HCT116 (cell line): ENCODE results near the gene KRT82. TPM values are rescaled to one million over a fixed set of nuclear protein-coding genes. Genes with fewer than 3 reads are reported as not detected.

Source experiments
- ATAC-seq: fragments of 200-7000 bp; cut with Tn5 transposase; 2 replicates; pipeline ENCODE4 v1.9.1; 2020; ENCODE audit warnings: mild to moderate bottlenecking, moderate library complexity
- BruUV-seq: library from RNA; stranded (reverse); fragments of 400-500 nt; replicated peaks from 2 replicates; lab custom pipeline; 2021; lab: Mats Ljungman, UMichigan
- CTCF ChIA-PET: fragments of 300-600 bp; sonication (Branson Sonifier 250); formaldehyde crosslinking; loops from one replicate; lab custom pipeline; 2021; ENCODE audit warnings: antibody characterized with exemption; lab: Charles Lee
- POLR2A ChIA-PET: fragments of 300-600, 350-600 bp; sonication (Branson Sonifier 250); formaldehyde crosslinking; loops from one replicate; lab custom pipeline; 2021; ENCODE audit warnings: antibody characterized with exemption; lab: Charles Lee
- RAD21 ChIA-PET, 2 experiments: fragments of 300-600 bp; sonication (Branson Sonifier 250); formaldehyde crosslinking; loops; one replicate each; lab custom pipeline; 2023; ENCODE audit warnings: low total read pairs in 2 of 2; ENCODE audit not compliant: uncharacterized antibody in 2 of 2, unreplicated experiment in 2 of 2, low non-redundant PET in 1 of 2; lab: Charles Lee
- DNase-seq: peaks from one replicate; pipeline ENCODE4 v3.0.0-alpha.2; 2010; ENCODE audit warnings: low read depth, low spot score
- H2AFZ ChIP-seq: fragments of 200-600 bp; shearing (Covaris generic), sonication (generic); 2 replicates; pipeline ENCODE4 v1.6.1; 2017; ENCODE audit warnings: low read depth, mixed run types, mixed read lengths, antibody characterized with exemption, low read length; ENCODE audit not compliant: poor library complexity, severe bottlenecking
- H3K27ac ChIP-seq: 2 replicates; pipeline ENCODE4 v1.5.1; 2012; ENCODE audit warnings: low read depth, low read length
- H3K27me3 ChIP-seq: fragments of 200-600 bp; sonication (generic); 2 replicates; pipeline ENCODE4 v1.6.1; 2016; ENCODE audit warnings: mixed run types, low read length, mixed read lengths; ENCODE audit not compliant: insufficient read depth
- H3K36me3 ChIP-seq, 2 experiments: fragments of 200-500 bp in 1 of 2; fragments of 200-600 bp in 1 of 2; sonication (Bioruptor generic) in 1 of 2; sonication (generic) in 1 of 2; 2 replicates each; pipeline versions ENCODE4 v1.5.1 to v1.6.1; 2014 to 2016; ENCODE audit warnings: low read length in 2 of 2, inconsistent platforms in 1 of 2, mixed read lengths in 1 of 2, mixed run types in 1 of 2; ENCODE audit not compliant: insufficient read depth in 2 of 2, control insufficient read depth in 1 of 2
- H3K4me1 ChIP-seq, 2 experiments: fragments of 200-600 bp in 1 of 2; sonication (generic) in 1 of 2; 2 replicates each; pipeline versions ENCODE4 v1.5.1 to v1.6.1; 2012 to 2017; ENCODE audit warnings: low read length in 2 of 2, inconsistent platforms in 1 of 2, mild to moderate bottlenecking in 1 of 2, mixed read lengths in 1 of 2, mixed run types in 1 of 2, moderate library complexity in 1 of 2; ENCODE audit not compliant: insufficient read depth in 2 of 2, control insufficient read depth in 1 of 2
- H3K4me2 ChIP-seq: fragments of 200-600 bp; sonication (generic); 2 replicates; pipeline ENCODE4 v1.6.1; 2017; ENCODE audit warnings: mixed run types, low read length, mixed read lengths
- H3K4me3 ChIP-seq, 2 experiments: fragments of 200-600 bp in 1 of 2; sonication (generic) in 1 of 2; replicated peaks in 1 of 2; 2 replicates each; pipeline ENCODE4 v1.5.1; 2011 to 2016; ENCODE audit warnings: low read length in 2 of 2, control low read depth in 1 of 2, low read depth in 1 of 2, mild to moderate bottlenecking in 1 of 2, mixed read lengths in 1 of 2, mixed run types in 1 of 2
- H3K79me2 ChIP-seq: fragments of 200-600 bp; sonication (generic); 2 replicates; pipeline ENCODE4 v1.6.1; 2017; ENCODE audit warnings: mild to moderate bottlenecking, mixed run types, low read length, moderate library complexity, mixed read lengths; ENCODE audit not compliant: insufficient read depth
- H3K9ac ChIP-seq: fragments of 200-600 bp; sonication (generic); 2 replicates; pipeline ENCODE4 v1.6.1; 2016; ENCODE audit warnings: low read length, mixed read lengths
- H3K9me2 ChIP-seq: fragments of 200-600 bp; sonication (generic), shearing (Covaris generic); 2 replicates; pipeline ENCODE4 v1.6.1; 2017; ENCODE audit warnings: mixed run types, mild to moderate bottlenecking, moderate library complexity; ENCODE audit not compliant: insufficient read depth
- H3K9me3 ChIP-seq, 2 experiments: fragments of 200-500 bp in 1 of 2; fragments of 200-600 bp in 1 of 2; sonication (Bioruptor generic) in 1 of 2; sonication (generic) in 1 of 2; 2 replicates each; pipeline ENCODE4 v1.6.1; 2014 to 2017; ENCODE audit warnings: low read length in 2 of 2, mixed read lengths in 2 of 2, inconsistent platforms in 1 of 2, low read depth in 1 of 2, mild to moderate bottlenecking in 1 of 2, mixed run types in 1 of 2, moderate library complexity in 1 of 2; ENCODE audit not compliant: control insufficient read depth in 1 of 2, insufficient read depth in 1 of 2
- H4K20me1 ChIP-seq: fragments of 200-600 bp; sonication (generic), shearing (Covaris generic); 2 replicates; pipeline ENCODE4 v1.6.1; 2017; ENCODE audit warnings: mixed run types, mild to moderate bottlenecking, moderate library complexity; ENCODE audit not compliant: insufficient read depth
- EZH2phosphoT487 ChIP-seq: fragments of 200-600 bp; IDR thresholded peaks from 2 replicates; pipeline ENCODE4 v1.6.1; 2018; ENCODE audit warnings: antibody characterized with exemption, borderline replicate concordance
- FOSL1 ChIP-seq: IDR thresholded peaks from 2 replicates; pipeline ENCODE4 v1.6.1; 2012; ENCODE audit warnings: low read depth
- POLR2AphosphoS5 ChIP-seq: IDR thresholded peaks from 2 replicates; pipeline ENCODE4 v1.6.1; 2011; ENCODE audit warnings: mild to moderate bottlenecking, low read depth, low read length, moderate library complexity
- SRF ChIP-seq: IDR thresholded peaks from 2 replicates; pipeline ENCODE4 v1.6.1; 2012; ENCODE audit warnings: low read depth
- TCF7L2 ChIP-seq: IDR thresholded peaks from 2 replicates; pipeline ENCODE4 v1.7.0; 2011; ENCODE audit warnings: borderline replicate concordance, inconsistent platforms; ENCODE audit not compliant: insufficient read depth, insufficient read length; ENCODE audit errors: extremely low read depth
- YY1 ChIP-seq: IDR thresholded peaks from 2 replicates; pipeline ENCODE4 v1.6.1; 2011; ENCODE audit warnings: low read length, low read depth, moderate library complexity, mild to moderate bottlenecking; ENCODE audit not compliant: insufficient replicate concordance; ENCODE audit errors: extremely low read depth
- intact Hi-C: fragments of 100-400 bp; cut with micrococcal nuclease; formaldehyde crosslinking; loops from 2 replicates; pipeline ENCODE4 v1.10.0; 2022
- total RNA-seq: library from RNA; stranded (reverse); gene quantifications from one replicate; pipeline ENCODE4 v1.2.1, GENCODE V29; 2021; ENCODE audit not compliant: unreplicated experiment
- TF ChIP-seq, protein P1 (sequence below), 3 experiments: fragments of 200-600 bp in 1 of 3; sonication (generic) in 1 of 3; IDR thresholded peaks in 2 of 3; conservative IDR thresholded peaks in 1 of 3; 2 replicates each; pipeline ENCODE4 v1.5.1; 2012 to 2017; ENCODE audit warnings: low read depth in 2 of 3, low read length in 2 of 3, antibody characterized with exemption in 1 of 3, borderline replicate concordance in 1 of 3, control low read depth in 1 of 3, mild to moderate bottlenecking in 1 of 3, mixed read lengths in 1 of 3, mixed run types in 1 of 3, moderate library complexity in 1 of 3; ENCODE audit not compliant: insufficient read depth in 1 of 3
- TF ChIP-seq, protein P2 (sequence below): IDR thresholded peaks from 2 replicates; pipeline ENCODE4 v1.6.1; 2012; ENCODE audit warnings: low read depth
- TF ChIP-seq, protein P3 (sequence below): IDR thresholded peaks from 2 replicates; pipeline ENCODE4 v1.6.1; 2012

KRT82 gene
- total RNA-seq, 1 experiment from 2014 or later, result not detected

DNA sequence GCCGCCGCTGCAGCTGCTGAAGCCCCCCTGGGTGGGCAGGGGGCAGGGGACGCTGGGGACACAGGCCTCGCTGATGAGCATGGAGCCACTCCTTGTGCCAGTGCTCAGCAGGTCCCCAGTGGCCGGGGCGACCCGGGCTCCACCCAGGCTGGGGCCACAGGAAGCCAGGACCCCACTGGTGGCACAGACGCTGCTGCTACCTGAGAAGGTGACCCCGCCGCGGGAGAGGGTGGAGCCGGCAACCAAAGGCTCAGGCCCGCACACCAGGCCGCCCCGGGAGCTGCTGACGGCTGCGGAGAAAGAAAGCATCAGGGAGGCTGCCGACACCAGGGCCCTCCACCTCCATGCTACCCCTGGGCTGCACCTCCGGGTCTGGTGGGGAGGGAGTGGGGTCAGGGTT is 28.0 kb downstream of the KRT82 start:
- DNase-seq (no peak), ATAC-seq (no peak)
- TF ChIP-seq, protein P1, sequence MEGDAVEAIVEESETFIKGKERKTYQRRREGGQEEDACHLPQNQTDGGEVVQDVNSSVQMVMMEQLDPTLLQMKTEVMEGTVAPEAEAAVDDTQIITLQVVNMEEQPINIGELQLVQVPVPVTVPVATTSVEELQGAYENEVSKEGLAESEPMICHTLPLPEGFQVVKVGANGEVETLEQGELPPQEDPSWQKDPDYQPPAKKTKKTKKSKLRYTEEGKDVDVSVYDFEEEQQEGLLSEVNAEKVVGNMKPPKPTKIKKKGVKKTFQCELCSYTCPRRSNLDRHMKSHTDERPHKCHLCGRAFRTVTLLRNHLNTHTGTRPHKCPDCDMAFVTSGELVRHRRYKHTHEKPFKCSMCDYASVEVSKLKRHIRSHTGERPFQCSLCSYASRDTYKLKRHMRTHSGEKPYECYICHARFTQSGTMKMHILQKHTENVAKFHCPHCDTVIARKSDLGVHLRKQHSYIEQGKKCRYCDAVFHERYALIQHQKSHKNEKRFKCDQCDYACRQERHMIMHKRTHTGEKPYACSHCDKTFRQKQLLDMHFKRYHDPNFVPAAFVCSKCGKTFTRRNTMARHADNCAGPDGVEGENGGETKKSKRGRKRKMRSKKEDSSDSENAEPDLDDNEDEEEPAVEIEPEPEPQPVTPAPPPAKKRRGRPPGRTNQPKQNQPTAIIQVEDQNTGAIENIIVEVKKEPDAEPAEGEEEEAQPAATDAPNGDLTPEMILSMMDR (IDR thresholded peaks at IDR 0.05 in 2 of 3, conservative IDR thresholded peaks at IDR 0.05 in 1 of 3; ENCODE audit: borderline replicate concordance in 1 of 3, insufficient read depth in 1 of 3, low read depth in 2 of 3, low read length in 2 of 3), result no peak
- no peak for TF ChIP-seq FOSL1
- Histone ChIP-seq H3K4me3 (no peak overlapping the region), H3K9me2 (no peaks in the 10 kb centered on the region), H3K36me3 (no peaks in the 10 kb centered on the region), H3K27me3 (no peaks in the 10 kb centered on the region), H3K27ac (no peak overlapping the region), H3K9ac (no peak overlapping the region), H3K4me1 (no peaks in the 10 kb centered on the region), H3K79me2 (no peaks in the 10 kb centered on the region), H4K20me1 (no peaks in the 10 kb centered on the region), H2AFZ (no peak overlapping the region), H3K4me2 (no peak overlapping the region), H3K9me3 (peaks cover 0 to 10% of the 10 kb centered on the region in 2 experiments; a peak in 1 of 4 replicates)
- CTCF ChIA-PET, result interaction anchor here (1.7 to 1.8 kb wide), 2 partner anchors 18 to 492 kb away, joined by 5 read pairs; no protein-coding TSS in a partner anchor
- BruUV-seq, result no TSS peak
- intact Hi-C loops, result no loop called here
- POLR2A ChIA-PET, result no interaction called here
- RAD21 ChIA-PET, result no interaction called here

DNA sequence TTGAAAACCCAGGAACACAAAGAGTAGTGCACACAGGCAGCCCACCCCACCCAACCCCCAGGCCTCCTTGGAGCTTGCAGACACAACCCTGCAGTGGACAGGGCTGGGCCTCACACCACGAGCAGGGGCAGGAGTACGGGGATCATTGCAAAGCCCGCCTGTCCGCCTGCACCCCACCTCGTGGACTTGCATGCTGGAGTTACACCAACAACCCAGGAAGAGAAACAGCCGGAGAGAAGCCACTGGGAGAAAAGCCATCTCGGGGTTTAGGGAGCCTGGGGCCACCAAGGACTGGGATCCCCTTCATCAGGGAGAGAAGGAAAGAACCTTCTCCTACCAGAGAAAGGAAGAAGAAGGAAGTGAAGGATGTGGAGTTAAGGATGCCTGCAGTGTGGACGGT is 28.9 kb downstream of the KRT82 start:
- Histone ChIP-seq H3K27me3 (no peaks in the 10 kb centered on the region), H3K4me2 (no peak overlapping the region), H3K9me2 (no peaks in the 10 kb centered on the region), H3K27ac (no peak overlapping the region), H3K79me2 (no peaks in the 10 kb centered on the region), H4K20me1 (no peaks in the 10 kb centered on the region), H3K36me3 (no peaks in the 10 kb centered on the region), H3K9ac (no peak overlapping the region), H2AFZ (no peak overlapping the region), H3K4me3 (no peak overlapping the region), H3K4me1 (0 out of 4 replicates have a peak, but pooled peaks cover 0 to under 1% of the 10 kb centered on the region in 2 experiments), H3K9me3 (peaks cover 0 to 10% of the 10 kb centered on the region in 2 experiments; a peak in 1 of 4 replicates)
- POLR2A ChIA-PET, result no interaction called here
- DNase-seq, result no peak
- RAD21 ChIA-PET, result no interaction called here
- BruUV-seq, result no TSS peak
- intact Hi-C loops, result no loop called here
- ATAC-seq, result no peak
- CTCF ChIA-PET, result interaction anchor here (1.8 kb wide), 1 partner anchor 493 kb away, joined by 5 read pairs; no protein-coding TSS in a partner anchor
- TF ChIP-seq, protein P1 (IDR thresholded peaks at IDR 0.05 in 2 of 3, conservative IDR thresholded peaks at IDR 0.05 in 1 of 3; ENCODE audit: borderline replicate concordance in 1 of 3, insufficient read depth in 1 of 3, low read depth in 2 of 3, low read length in 2 of 3), result no peak
- TF ChIP-seq POLR2AphosphoS5 (no peak), EZH2phosphoT487 (no peak), YY1 (no peak), TCF7L2 (no peak), SRF (no peak)
- TF ChIP-seq, protein P2, sequence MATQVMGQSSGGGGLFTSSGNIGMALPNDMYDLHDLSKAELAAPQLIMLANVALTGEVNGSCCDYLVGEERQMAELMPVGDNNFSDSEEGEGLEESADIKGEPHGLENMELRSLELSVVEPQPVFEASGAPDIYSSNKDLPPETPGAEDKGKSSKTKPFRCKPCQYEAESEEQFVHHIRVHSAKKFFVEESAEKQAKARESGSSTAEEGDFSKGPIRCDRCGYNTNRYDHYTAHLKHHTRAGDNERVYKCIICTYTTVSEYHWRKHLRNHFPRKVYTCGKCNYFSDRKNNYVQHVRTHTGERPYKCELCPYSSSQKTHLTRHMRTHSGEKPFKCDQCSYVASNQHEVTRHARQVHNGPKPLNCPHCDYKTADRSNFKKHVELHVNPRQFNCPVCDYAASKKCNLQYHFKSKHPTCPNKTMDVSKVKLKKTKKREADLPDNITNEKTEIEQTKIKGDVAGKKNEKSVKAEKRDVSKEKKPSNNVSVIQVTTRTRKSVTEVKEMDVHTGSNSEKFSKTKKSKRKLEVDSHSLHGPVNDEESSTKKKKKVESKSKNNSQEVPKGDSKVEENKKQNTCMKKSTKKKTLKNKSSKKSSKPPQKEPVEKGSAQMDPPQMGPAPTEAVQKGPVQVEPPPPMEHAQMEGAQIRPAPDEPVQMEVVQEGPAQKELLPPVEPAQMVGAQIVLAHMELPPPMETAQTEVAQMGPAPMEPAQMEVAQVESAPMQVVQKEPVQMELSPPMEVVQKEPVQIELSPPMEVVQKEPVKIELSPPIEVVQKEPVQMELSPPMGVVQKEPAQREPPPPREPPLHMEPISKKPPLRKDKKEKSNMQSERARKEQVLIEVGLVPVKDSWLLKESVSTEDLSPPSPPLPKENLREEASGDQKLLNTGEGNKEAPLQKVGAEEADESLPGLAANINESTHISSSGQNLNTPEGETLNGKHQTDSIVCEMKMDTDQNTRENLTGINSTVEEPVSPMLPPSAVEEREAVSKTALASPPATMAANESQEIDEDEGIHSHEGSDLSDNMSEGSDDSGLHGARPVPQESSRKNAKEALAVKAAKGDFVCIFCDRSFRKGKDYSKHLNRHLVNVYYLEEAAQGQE, result no peak
- TF ChIP-seq, protein P3, sequence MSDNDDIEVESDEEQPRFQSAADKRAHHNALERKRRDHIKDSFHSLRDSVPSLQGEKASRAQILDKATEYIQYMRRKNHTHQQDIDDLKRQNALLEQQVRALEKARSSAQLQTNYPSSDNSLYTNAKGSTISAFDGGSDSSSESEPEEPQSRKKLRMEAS, result no peak
